NCI-H345 treated with DMSO at 0.1 percent for 48 hours (cell line): ENCODE measurements around the gene CDKN2A.

ENCODE experiments used
- DNase-seq: peaks from one replicate; lab custom pipeline; 2025; ENCODE audit not compliant: unreplicated experiment; lab: John Stamatoyannopoulos, UW

CDKN2A gene

GRCh38 chr9:21945606-21946005, 48.6 kb downstream of the CDKN2A start:
- no peak for DNase-seq

DNA sequence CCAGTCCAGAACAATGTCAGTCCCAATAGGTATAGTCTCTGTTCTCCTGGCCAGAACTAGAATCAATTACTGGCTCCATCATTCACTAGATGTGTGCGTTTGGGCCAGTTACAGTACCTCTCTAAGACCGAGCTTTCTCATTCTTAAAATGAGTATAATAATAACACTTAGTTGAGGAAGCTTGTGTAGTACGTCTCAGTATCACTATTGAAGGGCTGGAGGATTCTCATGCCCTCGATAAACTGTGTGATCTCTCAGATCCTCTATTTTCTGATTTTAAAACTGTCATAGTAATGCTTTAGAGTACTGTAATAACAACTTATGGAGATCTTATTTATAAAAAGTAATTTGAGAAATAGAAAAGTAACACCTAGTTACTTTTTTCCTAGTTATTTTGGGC, 50.7 kb downstream of the CDKN2A start:
- DNase-seq, result no peak

GRCh38 chr9:21941337-21941995, 52.7 kb downstream of the CDKN2A start:
- DNase-seq, result no peak

- DNase-seq, result no peak
Measured at GRCh38 chr9:21936161-21936560, 58.0 kb downstream of the CDKN2A start.

DNA sequence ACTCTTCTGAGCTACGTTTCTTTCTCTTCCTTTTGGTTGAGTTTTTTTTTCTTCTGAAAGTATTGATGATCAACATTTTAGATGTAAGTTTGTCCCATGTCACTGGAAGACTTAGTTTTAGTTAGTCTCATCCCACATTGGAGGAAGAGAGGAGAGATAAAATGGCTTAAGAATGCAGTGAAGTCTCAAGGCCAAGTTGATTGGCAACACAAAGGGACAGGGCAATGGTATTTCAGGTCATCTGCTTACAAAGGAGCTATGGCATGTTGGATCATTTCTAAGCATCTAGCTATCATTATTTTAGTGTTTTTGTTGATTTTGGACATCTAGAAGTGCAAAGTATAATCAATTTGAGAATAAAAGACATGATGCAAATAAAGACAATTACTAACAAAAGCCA, 58.6 kb downstream of the CDKN2A start:
- no peak for DNase-seq

DNA sequence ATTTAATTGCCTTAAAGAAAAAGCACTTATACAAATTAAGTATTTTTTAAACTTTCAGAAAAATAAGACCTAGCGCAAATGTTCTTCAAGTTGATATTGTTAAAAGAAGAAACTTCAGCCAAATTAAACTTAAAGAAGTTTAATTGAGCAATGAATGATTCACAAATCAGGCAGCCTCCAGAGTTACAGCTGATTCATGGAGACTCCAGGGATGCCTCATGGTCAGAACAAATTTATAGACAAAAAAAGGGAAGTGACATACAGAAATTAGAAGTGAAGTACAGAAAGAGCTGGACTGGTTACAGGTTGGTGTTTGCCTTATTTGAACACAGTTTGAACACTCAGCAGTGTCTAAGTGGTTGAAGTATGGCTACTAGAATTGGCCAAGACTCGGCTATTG, 60.3 kb downstream of the CDKN2A start:
- no peak for DNase-seq

GRCh38 chr9:21933281-21933680, 60.9 kb downstream of the CDKN2A start:
- no peak for DNase-seq

GRCh38 chr9:21931428-21931827, 62.8 kb downstream of the CDKN2A start:
- DNase-seq, result no peak

GRCh38 chr9:21927752-21928151, 66.4 kb downstream of the CDKN2A start:
- no peak for DNase-seq

DNA sequence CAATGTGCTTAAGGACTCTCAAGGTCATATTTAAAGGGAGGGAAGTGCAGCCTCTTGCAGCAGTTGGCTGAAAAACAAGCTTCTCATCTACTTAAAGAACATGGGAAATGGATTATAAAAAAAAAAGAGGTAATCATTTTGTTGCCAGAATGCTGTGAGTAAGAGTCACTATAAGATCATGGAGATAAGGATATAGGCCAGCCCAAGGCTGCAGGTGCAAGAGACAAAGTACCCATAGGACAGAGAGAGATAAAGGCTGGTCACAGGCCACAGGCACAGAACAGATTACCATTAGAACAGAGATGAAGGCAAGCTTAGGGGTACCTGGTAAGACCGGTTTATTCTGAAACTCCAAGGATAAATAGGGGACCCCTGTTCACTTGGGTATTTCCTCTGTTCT, 70.5 kb downstream of the CDKN2A start:
- no peak for DNase-seq

- no peak for DNase-seq
Measured at GRCh38 chr9:21919377-21920362, 74.5 kb downstream of the CDKN2A start.
